ENCODE measurements around the gene PNLDC1.
"Not testable (repeated sequence)": the region's sequence is repeated elsewhere in the genome, so short reads cannot be mapped to it uniquely, and the experiment has no call there.

Gene PNLDC1

GRCh38 chr6:159819098-159819497 is 19.0 kb downstream of the PNLDC1 start:
- DNase-seq, result no peak

- no peak for DNase-seq
Measured at GRCh38 chr6:159819932-159820640, 20.0 kb downstream of the PNLDC1 start.

GRCh38 chr6:159821122-159821521 is 21.0 kb downstream of the PNLDC1 start:
- DNase-seq, result no peak

GRCh38 chr6:159821726-159822125 is 21.6 kb downstream of the PNLDC1 start:
- no peak for DNase-seq

- no peak for DNase-seq
Measured at GRCh38 chr6:159823953-159824352, 23.9 kb downstream of the PNLDC1 start.

GRCh38 chr6:159824690-159825089 is 24.6 kb downstream of the PNLDC1 start:
- DNase-seq, result not testable (repeated sequence)

- no peak for DNase-seq
Measured at GRCh38 chr6:159826004-159826403, 25.9 kb downstream of the PNLDC1 start.

- DNase-seq, result no peak
Measured at GRCh38 chr6:159826968-159827647, 27.0 kb downstream of the PNLDC1 start.

- no peak for DNase-seq
Measured at GRCh38 chr6:159828074-159828473, 28.0 kb downstream of the PNLDC1 start.

GRCh38 chr6:159829526-159829925 is 29.4 kb downstream of the PNLDC1 start:
- DNase-seq, result no peak

GRCh38 chr6:159830501-159831372 is 30.7 kb downstream of the PNLDC1 start:
- DNase-seq, result no peak

GRCh38 chr6:159831373-159831679 is 31.2 kb downstream of the PNLDC1 start:
- no peak for DNase-seq

- DNase-seq, result no peak
Measured at GRCh38 chr6:159832946-159833345, 32.9 kb downstream of the PNLDC1 start.

- no peak for DNase-seq
Measured at GRCh38 chr6:159833556-159833955, 33.5 kb downstream of the PNLDC1 start.

GRCh38 chr6:159833997-159834603 is 34.0 kb downstream of the PNLDC1 start:
- no peak for DNase-seq

GRCh38 chr6:159836718-159837490 is 36.8 kb downstream of the PNLDC1 start:
- DNase-seq, result no peak

- DNase-seq, result no peak
Measured at GRCh38 chr6:159837511-159837910, 37.4 kb downstream of the PNLDC1 start.

GRCh38 chr6:159838020-159838744 is 38.1 kb downstream of the PNLDC1 start:
- DNase-seq, result no peak

- no peak for DNase-seq
Measured at GRCh38 chr6:159842035-159842434, 42.0 kb downstream of the PNLDC1 start.

Measured in hypothalamus (tissue), 51 donors.